Stomach (tissue), 4 donors: ENCODE data around the gene LCORL.

Source experiments
- CTCF ChIP-seq, 7 experiments: fragments of 450-650 bp in 4 of 7; fragments of 200-600 bp in 3 of 7; sonication (generic) in 3 of 7; IDR thresholded peaks; one replicate each; pipeline ENCODE4 v1.5.1; 2016 to 2019; ENCODE audit warnings: antibody characterized with exemption in 7 of 7, control low read depth in 2 of 7, mild to moderate bottlenecking in 1 of 7
- EP300 ChIP-seq: sonication (generic); formaldehyde crosslinking; IDR thresholded peaks from one replicate; pipeline ENCODE4 v1.6.1; 2017; ENCODE audit warnings: antibody characterized with exemption
- POLR2A ChIP-seq, 4 donors: fragments of 450-650 bp; IDR thresholded peaks; one replicate each; pipeline ENCODE4 v1.6.1; 2016; ENCODE audit warnings: antibody characterized with exemption in 4 of 4, control low read depth in 2 of 4, mild to moderate bottlenecking in 1 of 4, moderate library complexity in 1 of 4
- POLR2AphosphoS5 ChIP-seq, 3 donors: sonication (generic); formaldehyde crosslinking; IDR thresholded peaks; one replicate each; pipeline ENCODE4 v1.6.1; 2016; ENCODE audit warnings: antibody characterized with exemption in 3 of 3

DNA sequence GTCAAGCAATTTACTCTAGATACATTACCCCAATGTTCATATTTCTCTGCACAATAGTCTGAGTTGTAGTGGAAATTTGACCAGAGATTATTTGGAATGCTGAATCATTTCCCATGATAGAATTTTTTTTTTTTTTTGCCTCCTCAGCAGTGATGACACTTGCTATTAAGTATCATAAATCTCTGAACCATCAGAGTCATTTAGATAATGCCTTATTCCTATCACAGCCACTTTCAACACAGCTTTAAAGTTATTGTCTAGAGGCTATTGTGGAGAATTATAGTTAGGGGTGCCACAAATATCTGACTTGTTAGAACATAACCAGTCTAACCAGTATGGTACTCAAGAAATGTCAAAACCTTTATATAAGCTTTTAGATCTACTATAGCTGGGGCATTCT lies 79.8 kb downstream of the LCORL start:
- TF ChIP-seq POLR2A (IDR thresholded peaks at IDR 0.05) (no peak), POLR2AphosphoS5 (IDR thresholded peaks at IDR 0.05) (no peak), CTCF (IDR thresholded peaks at IDR 0.05) (no peak), EP300 (no peak)
